Measurements from ENCODE around the gene UCKL1.

DNA sequence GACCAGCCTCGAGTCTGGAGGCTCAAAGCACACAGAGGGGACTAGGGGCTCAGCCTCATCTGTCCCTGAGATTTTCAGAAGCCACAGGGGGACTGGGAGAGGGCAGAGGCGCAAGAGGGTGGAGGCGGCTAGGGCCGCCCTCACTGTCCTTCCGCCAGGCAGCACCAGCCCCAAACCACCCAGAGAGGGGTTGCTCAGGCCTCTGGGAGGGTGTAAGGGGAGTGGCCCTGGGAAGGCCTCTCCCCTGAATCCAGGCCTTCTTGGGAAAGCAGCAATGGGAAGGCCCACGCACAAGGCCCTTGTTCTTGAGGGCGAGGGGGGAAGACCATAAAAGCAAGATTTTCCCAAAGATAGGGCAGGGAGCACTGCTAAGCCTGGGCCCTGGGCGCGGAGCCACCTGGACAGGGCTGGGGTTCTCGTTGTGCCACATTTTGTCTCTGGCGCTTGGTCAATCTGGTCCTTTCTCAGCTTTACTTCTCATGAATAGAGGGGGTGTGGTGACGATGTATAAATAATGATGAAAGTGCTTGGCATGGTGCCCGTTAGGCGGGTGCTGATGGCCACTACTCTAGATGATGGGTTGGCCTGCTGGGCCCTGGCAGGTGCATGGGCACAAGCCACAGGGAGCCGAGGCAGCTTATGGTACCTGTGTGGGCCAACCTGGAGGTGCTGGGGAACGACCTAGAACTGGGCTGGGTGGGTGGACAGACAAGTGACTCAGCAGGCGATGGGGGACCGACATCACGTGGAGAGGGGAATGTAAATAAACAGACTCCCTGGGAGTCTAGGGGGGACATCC, 18.4 kb upstream of the UCKL1 start:
- TF ChIP-seq FOXM1 (IDR thresholded peaks at IDR 0.05; ENCODE audit: borderline replicate concordance): no peak
- TF ChIP-seq ELF4 (IDR thresholded peaks at IDR 0.05): no peak
- TF ChIP-seq CTBP1 (IDR thresholded peaks at IDR 0.05; ENCODE audit: borderline replicate concordance): no peak
- no peak for TF ChIP-seq BHLHE40 (IDR thresholded peaks at IDR 0.05; ENCODE audit: borderline replicate concordance)
- TF ChIP-seq SP1 (IDR thresholded peaks at IDR 0.05): no peak
- TF ChIP-seq TARDBP (IDR thresholded peaks at IDR 0.05): no peak
- no peak for TF ChIP-seq FOXK2 (IDR thresholded peaks at IDR 0.05)
- no peak for TF ChIP-seq SUZ12 (IDR thresholded peaks at IDR 0.05)
